Measurements from ENCODE around the gene EDAR. TPM values are rescaled to one million over a fixed set of nuclear protein-coding genes. Genes with fewer than 3 reads are reported as not detected.

Gene EDAR
- polyA plus RNA-seq, 1 donor = not detected

GRCh38 chr2:108847000-108847399 lies 142.0 kb downstream of the EDAR start:
- DNase-seq = no peak

GRCh38 chr2:108845923-108846322 lies 143.1 kb downstream of the EDAR start:
- DNase-seq = no peak

Other genes with a start within 250 kb of the EDAR start
- gene CCDC138, start 202.4 kb downstream of the EDAR start, polyA plus RNA-seq (ENCODE audit: insufficient read length) = 4.3 TPM
- 5.0 TPM for gene SH3RF3, start 140.0 kb upstream of the EDAR start, polyA plus RNA-seq (ENCODE audit: insufficient read length)